K562 (cell line): ENCODE data around the gene MRPL40. TPM values are rescaled to one million over a fixed set of nuclear protein-coding genes. Genes with fewer than 3 reads are reported as not detected.
A peak's percentile ranks its signal among the peaks of the same experiment; 100 is the strongest.

Experiments
- AFF4 ChIP-seq: sonication (generic); formaldehyde crosslinking; IDR thresholded peaks from 2 replicates; pipeline ENCODE4 v1.8.0; 2023; ENCODE audit warnings: mild to moderate bottlenecking, missing genetic modification reagents
- CEBPG ChIP-seq, 3 experiments: fragments of 200-800 bp in 1 of 3; sonication (Bioruptor generic) in 1 of 3; sonication (generic) in 1 of 3; formaldehyde crosslinking in 1 of 3; IDR thresholded peaks in 2 of 3; conservative IDR thresholded peaks in 1 of 3; 2 replicates each; pipeline versions ENCODE4 v1.6.1 to v1.8.0; 2016 to 2022; ENCODE audit warnings: missing compliant biosample characterization in 2 of 3, missing genetic modification characterization in 2 of 3, mild to moderate bottlenecking in 1 of 3, missing genetic modification reagents in 1 of 3
- CREB1 ChIP-seq, 2 experiments: sonication (generic) in 1 of 2; formaldehyde crosslinking in 1 of 2; IDR thresholded peaks; 2 replicates each; pipeline versions ENCODE4 v1.6.1 to v1.8.0; 2012 to 2022; ENCODE audit warnings: inconsistent platforms in 1 of 2, mild to moderate bottlenecking in 1 of 2, missing genetic modification reagents in 1 of 2, moderate library complexity in 1 of 2
- SMARCE1 ChIP-seq: fragments of 450-650 bp; IDR thresholded peaks from 2 replicates; pipeline ENCODE4 v1.7.1; 2016; ENCODE audit warnings: mild to moderate bottlenecking
- ZNF707 ChIP-seq: fragments of 250-450 bp; sonication (Bioruptor Pico); conservative IDR thresholded peaks from 2 replicates; pipeline ENCODE4 v1.8.0; 2022; ENCODE audit warnings: inconsistent platforms, mild to moderate bottlenecking, moderate library complexity
- ZNF77 ChIP-seq: fragments of 250-450 bp; sonication (Bioruptor Pico); IDR thresholded peaks from 2 replicates; pipeline ENCODE4 v1.5.0; 2020
- polyA plus RNA-seq, 8 experiments: library from polyadenylated mRNA; depleted of rRNA in 4 of 8; stranded (reverse) in 5 of 8; unstranded in 3 of 8; fragments of >200 nt; fragmentation: Nextera tagmentation in 2 of 8; fragmentation: Illumina TruSeq in 1 of 8; extraction: Ambion mirVana in 2 of 8; extraction: Trizol in 1 of 8; gene quantifications; 2 replicates each; pipeline versions ENCODE4 v1.2.1 to v1.2.3, GENCODE V29; 2011 to 2014; ENCODE audit warnings: inconsistent platforms in 1 of 8, missing spikeins in 1 of 8
- total RNA-seq, 7 experiments: library from RNA; depleted of rRNA in 6 of 7; stranded (reverse); fragments of >200 nt in 6 of 7; fragmentation: Illumina TruSeq in 2 of 7; extraction: Trizol in 2 of 7; gene quantifications; 2 replicates each; pipeline versions ENCODE4 v1.2.1 to v1.2.3, GENCODE V29; 2011 to 2021; ENCODE audit warnings: low replicate concordance in 1 of 7

The MRPL40 gene
- total and polyA plus RNA-seq, 9 of the 15 experiments (the other 6 are each of a cell fraction or from before 2014, with no cell fraction given): 132 to 652 (median 208) TPM

GRCh38 chr22:19419086-19419463 lies 13.3 kb upstream of the MRPL40 start (continued):
- TF ChIP-seq ZNF77 (CRISPR knock-in tag): no peak
- no peak for TF ChIP-seq CEBPG (CRISPR knock-in tag; IDR thresholded peaks at IDR 0.05)
- TF ChIP-seq CEBPG (tag; conservative IDR thresholded peaks at IDR 0.05 in 1 of 2, IDR thresholded peaks at IDR 0.05 in 1 of 2): peak; percentile 96 to 98
- TF ChIP-seq SMARCE1: 0 out of 2 replicates have a peak, but pooled peaks have one; percentile 98
- no peak for TF ChIP-seq AFF4
- peak; percentile 64 for TF ChIP-seq CREB1 (IDR thresholded peaks at IDR 0.05)
- no peak for TF ChIP-seq CREB1 (CRISPR knock-in tag; IDR thresholded peaks at IDR 0.05)
- 0 out of 2 replicates have a peak, but pooled peaks have one; percentile 9 for TF ChIP-seq ZNF707 (CRISPR knock-in tag)
